Prostate gland (tissue), 2 donors: ENCODE results near the gene MAP3K6.

Experiments
- POLR2A ChIP-seq: fragments of 450-650 bp; IDR thresholded peaks from one replicate; pipeline ENCODE4 v1.6.1; 2016; ENCODE audit warnings: antibody characterized with exemption, mild to moderate bottlenecking
- TF ChIP-seq, protein P1 (sequence below), 4 experiments: fragments of 200-600 bp in 2 of 4; fragments of 450-650 bp in 2 of 4; sonication (generic) in 2 of 4; IDR thresholded peaks; 1 replicate in 3 of 4; 2 replicates in 1 of 4; pipeline ENCODE4 v1.5.1; 2016 to 2019; ENCODE audit warnings: antibody characterized with exemption in 4 of 4, mild to moderate bottlenecking in 2 of 4, moderate library complexity in 2 of 4

DNA sequence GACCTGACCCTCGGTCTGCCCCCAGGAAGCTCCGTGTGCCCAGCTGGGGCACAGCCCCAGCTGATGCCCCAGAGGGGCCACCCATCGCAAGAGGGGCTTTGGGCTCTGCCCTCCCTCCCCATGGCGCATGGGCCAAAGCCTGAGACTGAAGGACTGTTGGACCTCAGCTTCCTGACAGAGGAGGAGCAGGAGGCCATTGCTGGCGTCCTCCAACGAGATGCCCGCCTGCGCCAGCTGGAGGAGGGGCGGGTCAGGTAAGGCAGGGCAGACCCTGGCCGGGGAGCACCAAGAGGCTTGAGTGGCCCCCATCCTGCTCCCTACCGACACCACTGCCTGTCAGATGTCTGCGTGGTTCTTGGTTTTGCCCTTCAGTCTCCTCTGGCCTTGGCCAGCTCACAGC, 21.5 kb downstream of the MAP3K6 start:
- TF ChIP-seq, protein P1, sequence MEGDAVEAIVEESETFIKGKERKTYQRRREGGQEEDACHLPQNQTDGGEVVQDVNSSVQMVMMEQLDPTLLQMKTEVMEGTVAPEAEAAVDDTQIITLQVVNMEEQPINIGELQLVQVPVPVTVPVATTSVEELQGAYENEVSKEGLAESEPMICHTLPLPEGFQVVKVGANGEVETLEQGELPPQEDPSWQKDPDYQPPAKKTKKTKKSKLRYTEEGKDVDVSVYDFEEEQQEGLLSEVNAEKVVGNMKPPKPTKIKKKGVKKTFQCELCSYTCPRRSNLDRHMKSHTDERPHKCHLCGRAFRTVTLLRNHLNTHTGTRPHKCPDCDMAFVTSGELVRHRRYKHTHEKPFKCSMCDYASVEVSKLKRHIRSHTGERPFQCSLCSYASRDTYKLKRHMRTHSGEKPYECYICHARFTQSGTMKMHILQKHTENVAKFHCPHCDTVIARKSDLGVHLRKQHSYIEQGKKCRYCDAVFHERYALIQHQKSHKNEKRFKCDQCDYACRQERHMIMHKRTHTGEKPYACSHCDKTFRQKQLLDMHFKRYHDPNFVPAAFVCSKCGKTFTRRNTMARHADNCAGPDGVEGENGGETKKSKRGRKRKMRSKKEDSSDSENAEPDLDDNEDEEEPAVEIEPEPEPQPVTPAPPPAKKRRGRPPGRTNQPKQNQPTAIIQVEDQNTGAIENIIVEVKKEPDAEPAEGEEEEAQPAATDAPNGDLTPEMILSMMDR (IDR thresholded peaks at IDR 0.05) = no peak
- no peak for TF ChIP-seq POLR2A
